NOMO-1 treated with dmso at 0.1 percent for 144 hours (cell line): ENCODE measurements around the gene TSHZ2.
A peak's percentile ranks its signal among the peaks of the same experiment; 100 is the strongest.
"Not testable (repeated sequence)": the region's sequence is repeated elsewhere in the genome, so short reads cannot be mapped to it uniquely, and the experiment has no call there.

Experiments used
- DNase-seq: peaks from one replicate; lab custom pipeline; 2025; ENCODE audit not compliant: unreplicated experiment; lab: John Stamatoyannopoulos, UW

Gene TSHZ2

GRCh38 chr20:53302695-53303412, 330.7 kb downstream of the TSHZ2 start:
- peak; percentile 61 for DNase-seq

DNA sequence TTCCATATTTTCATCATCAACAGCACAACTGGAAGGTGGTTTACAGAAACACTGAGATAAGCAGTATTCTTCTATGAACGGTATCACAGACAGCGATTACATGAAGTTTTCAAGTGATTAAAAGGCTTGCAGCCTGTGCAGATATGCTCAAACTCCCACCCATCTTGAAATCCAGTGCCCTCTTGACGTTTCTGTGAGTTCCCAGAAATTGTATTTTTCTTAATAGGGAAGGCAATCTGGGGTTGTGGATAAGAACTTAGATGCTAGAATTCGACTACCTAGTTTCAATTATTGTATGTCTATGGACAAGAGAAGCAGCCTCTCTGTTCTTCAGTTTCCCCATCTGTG, 331.2 kb downstream of the TSHZ2 start:
- no peak for DNase-seq

DNA sequence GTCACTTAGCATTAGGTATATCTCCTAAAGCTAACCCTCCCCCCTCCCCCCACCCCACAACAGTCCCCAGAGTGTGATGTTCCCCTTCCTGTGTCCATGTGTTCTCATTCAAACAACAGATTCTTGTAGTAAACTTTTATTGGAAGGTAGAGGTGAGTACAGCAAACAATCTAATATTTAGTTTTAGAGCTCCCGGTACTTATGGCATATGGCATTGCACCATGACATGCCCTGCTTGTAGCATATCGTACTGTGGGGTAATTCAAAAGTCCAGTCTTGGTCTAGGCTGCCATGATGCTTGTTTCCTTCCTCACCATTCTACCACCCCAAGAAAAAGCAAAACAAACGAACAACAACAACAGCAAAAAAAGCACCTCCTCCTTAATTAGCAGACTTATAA, 332.0 kb downstream of the TSHZ2 start:
- DNase-seq, result no peak

GRCh38 chr20:53306192-53306805, 334.1 kb downstream of the TSHZ2 start:
- peak; percentile 81 for DNase-seq

- DNase-seq, result no peak
These were observed 335.9 kb downstream of the TSHZ2 start for GRCh38 chr20:53307964-53308597.

DNA sequence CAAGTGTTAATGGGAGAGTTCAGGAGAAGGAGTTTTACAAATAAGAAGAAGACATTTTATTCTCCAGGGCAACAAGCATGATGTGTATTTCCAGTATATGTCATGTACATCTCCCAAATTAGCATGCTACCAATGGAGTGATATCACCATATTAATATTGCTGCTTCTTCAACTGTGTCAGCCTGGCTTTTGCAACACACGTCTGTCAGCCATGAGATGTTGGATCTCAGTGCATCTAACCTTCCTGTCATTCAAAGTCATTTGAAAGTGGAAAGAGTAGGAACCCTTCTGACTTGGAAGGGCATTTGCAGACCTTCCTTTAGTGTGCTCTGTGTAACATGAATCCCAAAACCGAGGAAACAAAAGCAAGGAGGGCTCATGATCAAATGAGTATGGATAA, 337.4 kb downstream of the TSHZ2 start:
- no peak for DNase-seq

GRCh38 chr20:53312957-53313356, 340.8 kb downstream of the TSHZ2 start:
- DNase-seq, result no peak

GRCh38 chr20:53316206-53316937, 344.2 kb downstream of the TSHZ2 start:
- no peak for DNase-seq

GRCh38 chr20:53319200-53319599, 347.0 kb downstream of the TSHZ2 start:
- no peak for DNase-seq

DNA sequence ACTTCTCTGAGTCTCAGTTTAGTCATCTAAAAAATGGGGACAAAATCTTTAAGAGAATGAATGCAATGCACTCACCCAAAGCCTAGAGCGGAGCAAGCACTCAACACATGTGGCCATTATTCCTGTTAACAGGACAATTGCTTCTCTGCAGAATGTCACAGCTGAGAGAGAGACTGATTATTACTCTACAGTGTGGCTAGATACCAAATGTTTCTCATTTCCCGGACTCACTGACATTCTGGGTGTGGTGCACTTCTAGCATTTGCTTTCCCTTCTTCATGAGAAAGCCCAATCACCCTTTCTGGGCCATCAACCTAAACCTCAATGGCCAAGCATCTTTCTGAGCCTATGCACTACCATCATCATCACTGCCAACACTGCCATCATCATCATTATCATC, 347.6 kb downstream of the TSHZ2 start:
- DNase-seq, result no peak

DNA sequence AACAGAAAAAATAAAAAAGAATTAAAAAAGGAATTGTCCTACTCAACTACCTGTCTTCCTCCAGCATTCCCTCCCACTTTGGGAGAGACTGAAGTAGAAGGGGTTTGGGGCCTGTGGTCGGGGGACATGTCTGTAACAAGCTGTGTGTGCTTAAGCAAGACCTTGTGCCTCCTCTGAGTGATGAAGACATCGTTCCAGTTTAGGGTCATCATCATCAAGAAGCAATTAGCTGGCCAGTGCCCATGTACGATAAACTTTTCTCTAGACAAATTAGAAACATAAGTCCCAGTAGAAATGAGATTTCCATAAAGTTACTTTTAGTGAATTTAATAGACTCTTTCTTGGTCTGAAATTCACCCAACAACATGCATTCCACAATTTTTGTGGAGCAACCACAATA, 348.5 kb downstream of the TSHZ2 start:
- DNase-seq, result no peak

- DNase-seq, result no peak
These were observed 349.4 kb downstream of the TSHZ2 start for GRCh38 chr20:53321596-53321995.

- no peak for DNase-seq
These were observed 350.5 kb downstream of the TSHZ2 start for GRCh38 chr20:53322651-53323050.

- not testable (repeated sequence) for DNase-seq
These were observed 351.3 kb downstream of the TSHZ2 start for GRCh38 chr20:53323460-53323859.

GRCh38 chr20:53324816-53325215, 352.7 kb downstream of the TSHZ2 start:
- DNase-seq, result no peak

DNA sequence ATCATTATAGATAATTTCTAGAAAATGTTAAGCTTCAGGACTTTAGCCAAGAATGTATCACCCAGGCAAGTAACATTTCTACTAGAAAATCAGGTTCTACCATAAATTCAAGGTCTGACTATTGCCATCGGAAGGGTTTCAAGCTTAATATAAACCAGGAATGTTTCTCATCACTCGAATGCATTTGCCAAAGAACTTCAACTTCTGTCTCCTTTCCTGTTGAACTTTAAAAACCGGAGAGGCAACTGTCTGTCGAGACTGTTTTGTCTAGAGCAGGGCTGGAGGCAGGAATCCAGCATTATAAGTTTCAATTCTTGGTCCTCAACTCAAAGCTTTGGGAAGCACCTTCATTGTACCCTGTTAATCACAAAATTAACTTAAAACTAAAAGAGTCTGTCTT, 356.8 kb downstream of the TSHZ2 start:
- no peak for DNase-seq

GRCh38 chr20:53329781-53330180, 357.6 kb downstream of the TSHZ2 start:
- no peak for DNase-seq

DNA sequence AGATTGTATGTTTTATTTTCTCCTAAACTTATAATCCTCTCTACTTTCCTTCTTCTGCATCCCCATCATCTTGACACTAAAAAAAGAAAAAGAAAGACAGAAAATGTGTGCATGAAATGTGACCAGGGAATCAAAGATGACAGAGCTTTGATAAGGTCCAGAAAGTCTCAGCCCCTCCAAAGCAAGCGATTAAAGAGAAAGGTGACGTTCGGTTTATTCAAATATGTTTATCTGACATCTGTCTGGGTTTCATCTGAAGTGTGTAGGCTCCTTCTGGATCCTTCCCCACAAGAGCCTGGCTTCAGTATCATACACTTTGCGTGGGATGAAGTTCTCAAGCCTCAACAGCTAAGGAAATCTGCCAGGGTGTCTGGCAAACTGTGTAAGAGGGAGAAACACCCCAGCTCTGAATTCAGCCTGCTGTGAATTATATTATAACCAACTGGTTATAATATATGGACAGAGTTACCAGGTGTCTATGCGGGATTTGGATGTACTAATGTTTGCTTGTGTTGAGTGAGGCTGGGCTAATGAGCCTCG, 358.5 kb downstream of the TSHZ2 start:
- no peak for DNase-seq

DNA sequence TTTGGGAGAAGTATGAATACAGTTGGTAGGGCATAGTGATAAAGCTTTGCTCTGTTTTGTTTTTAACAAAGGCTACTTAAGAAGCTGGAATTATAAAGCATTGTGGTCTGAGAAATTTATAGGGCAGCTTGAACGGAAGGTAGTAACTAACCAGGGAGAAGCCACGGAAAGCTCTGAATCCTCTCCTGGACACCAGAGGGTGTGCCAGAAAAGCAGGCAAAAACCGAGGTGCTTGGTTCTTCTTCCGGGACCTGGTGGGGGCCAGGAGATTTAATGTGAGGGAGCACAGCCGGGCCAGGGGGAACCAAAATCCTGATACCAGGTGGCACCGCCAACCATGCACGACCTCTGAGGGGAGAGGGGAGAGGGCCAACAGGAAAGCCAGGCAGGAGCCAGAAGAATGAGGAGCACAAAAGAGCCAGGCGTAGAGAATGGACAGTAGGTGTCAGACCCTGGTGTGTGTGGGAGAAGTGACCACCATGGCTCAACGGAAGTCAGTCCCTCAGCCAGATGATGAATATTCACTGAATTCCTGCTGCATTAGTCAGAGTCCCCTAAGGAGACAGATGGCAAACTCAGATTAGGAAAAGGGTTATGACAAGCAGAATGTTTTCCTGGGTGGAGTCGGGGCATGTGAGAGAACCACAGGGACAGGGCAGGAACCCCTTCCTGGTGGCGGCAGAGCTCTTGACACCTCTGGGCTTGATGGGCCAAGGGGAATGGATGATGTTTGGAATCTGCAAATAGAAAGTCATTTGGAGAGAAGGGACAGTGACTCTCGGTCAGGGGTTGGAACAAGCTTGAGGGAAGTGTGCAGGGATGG, 359.2 kb downstream of the TSHZ2 start:
- no peak for DNase-seq

DNA sequence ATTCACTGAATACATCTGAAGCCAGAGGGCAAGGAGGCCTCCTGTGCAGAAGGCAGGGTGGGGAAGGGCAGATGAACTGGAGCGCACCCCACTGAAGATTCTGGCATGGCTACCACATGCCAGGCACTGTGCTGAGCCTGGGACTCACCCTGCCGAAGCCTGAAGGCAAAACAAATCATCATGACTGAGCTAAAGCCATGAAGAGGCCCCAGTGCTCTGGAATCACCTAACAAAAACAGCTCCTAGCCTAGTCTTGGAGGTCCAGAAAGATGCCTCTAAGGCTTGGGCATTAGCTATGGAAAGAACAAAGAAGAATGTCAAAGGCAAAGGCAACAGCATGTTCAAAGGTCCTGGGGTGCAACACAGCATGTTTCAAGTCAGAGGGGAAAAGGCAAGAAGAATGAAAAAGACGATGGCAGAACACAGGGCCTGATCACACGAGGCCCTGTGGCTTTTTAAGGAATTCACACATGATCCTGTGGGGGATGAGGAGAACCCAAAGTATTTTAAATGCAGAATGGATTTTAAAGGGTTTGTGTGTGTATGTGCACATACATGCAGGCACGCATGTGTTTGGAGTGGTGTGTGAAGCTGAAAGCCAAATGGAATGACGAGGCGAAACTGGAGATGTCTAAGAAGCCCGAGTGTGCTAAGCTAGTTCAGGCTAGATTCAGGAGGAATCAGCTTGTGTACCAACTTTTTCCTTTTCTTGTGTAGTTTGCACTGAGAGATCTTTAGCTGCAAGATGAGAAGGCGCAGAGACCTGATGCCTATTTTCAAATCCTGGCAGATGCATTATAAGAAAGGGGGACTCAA, 360.1 kb downstream of the TSHZ2 start:
- DNase-seq, result no peak
